ENCODE results near the gene TMC1. TPM values are rescaled to one million over a fixed set of nuclear protein-coding genes. Genes with fewer than 3 reads are reported as not detected.

TMC1 gene
- total and polyA plus RNA-seq, 2 of the 8 experiments (the other 6 are each of a cell fraction or from before 2014, with no cell fraction given), result 0.95 to 0.98 TPM

DNA sequence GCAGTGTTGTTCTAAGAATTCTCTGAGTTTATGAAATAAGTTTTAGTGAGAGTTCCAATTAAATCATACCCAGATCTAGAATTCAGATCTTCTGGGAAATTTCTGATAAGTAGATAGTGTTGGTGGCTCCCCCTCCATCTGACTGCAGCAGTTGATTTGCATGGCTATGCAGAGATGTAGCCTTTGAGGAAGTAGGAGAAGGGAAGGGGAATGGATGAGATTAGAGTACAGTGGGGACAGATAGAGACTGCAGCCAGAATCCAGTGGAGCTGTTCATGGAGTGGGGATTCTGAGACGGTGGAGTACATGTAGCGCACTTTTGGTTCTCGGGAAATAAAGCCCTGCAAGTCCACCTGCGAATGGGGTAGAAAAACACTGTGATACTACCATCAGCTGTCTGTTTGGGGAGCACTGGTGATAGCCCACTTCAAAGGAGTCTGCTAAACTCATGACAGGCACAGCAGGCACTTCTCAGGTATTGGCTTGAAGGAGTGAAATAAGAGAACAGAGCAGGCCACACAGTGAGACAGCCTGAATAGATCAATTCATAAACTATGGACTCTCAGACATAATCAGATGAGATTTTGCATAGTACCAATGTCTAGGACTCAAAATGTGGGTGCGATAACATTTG is 334.6 kb downstream of the TMC1 start (continued):
- TF ChIP-seq, protein P1, sequence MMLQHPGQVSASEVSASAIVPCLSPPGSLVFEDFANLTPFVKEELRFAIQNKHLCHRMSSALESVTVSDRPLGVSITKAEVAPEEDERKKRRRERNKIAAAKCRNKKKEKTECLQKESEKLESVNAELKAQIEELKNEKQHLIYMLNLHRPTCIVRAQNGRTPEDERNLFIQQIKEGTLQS (IDR thresholded peaks at IDR 0.05; ENCODE audit: insufficient read depth, low read depth, low read length), result no peak
- TF ChIP-seq EP300 (IDR thresholded peaks at IDR 0.05; ENCODE audit: borderline replicate concordance in 1 of 2, low read depth in 2 of 2, low read length in 2 of 2) (no peak), RAD21 (IDR thresholded peaks at IDR 0.05 in 1 of 2, conservative IDR thresholded peaks at IDR 0.05 in 1 of 2; ENCODE audit: low read depth in 2 of 2, low read length in 2 of 2) (no peak), JUN (IDR thresholded peaks at IDR 0.05; ENCODE audit: low read depth, low read length) (no peak)

Measured in H1 (cell line).